DMS 273 treated with DMSO at 0.1 percent for 48 hours (cell line): Measurements from ENCODE around the gene GUCA1C.

Experiments used
- DNase-seq: peaks from one replicate; lab custom pipeline; 2025; lab: John Stamatoyannopoulos, UW

Gene GUCA1C

GRCh38 chr3:108907194-108907593, 46.5 kb downstream of the GUCA1C start:
- no peak for DNase-seq

- DNase-seq = no peak
These were observed 54.1 kb downstream of the GUCA1C start for GRCh38 chr3:108899530-108899929.

DNA sequence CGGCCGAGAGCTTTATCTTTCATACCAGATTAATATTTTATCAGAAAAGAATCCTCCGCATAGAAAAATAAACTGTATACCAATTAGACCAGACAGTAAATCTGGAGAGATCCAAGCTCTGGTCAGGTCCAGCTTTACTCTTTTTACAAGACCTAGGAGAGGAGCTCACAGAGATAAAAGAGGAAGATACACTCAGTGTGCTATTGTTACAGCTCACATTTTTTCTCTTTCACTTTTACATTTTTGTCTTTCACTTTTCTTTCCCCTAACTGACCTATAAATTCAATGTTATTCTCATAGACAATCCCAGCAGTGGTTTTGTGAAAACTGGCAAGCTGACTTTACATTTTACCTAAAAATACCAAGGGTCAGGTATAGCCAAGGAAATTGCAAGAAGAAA, 55.8 kb downstream of the GUCA1C start:
- no peak for DNase-seq

GRCh38 chr3:108894981-108895380, 58.7 kb downstream of the GUCA1C start:
- DNase-seq = no peak

DNA sequence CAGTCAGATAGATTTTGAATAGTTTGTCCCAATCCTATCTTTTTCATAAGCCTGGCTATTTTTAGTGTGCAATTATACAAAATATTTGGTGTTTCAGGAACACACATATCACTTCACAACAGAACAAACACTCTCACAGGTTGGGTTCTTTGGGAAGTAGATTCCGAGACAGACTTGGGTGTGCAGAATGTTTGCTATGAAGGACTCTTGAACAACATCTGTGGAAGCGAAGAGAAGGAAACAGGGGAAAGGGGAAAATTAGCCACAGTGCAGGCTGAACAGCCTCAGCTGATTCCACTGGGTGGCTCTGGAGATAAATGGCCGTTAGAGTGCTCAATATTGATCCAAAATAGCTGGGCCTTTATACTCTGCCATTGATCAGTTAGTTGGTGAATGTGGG, 61.8 kb downstream of the GUCA1C start:
- DNase-seq = no peak

DNA sequence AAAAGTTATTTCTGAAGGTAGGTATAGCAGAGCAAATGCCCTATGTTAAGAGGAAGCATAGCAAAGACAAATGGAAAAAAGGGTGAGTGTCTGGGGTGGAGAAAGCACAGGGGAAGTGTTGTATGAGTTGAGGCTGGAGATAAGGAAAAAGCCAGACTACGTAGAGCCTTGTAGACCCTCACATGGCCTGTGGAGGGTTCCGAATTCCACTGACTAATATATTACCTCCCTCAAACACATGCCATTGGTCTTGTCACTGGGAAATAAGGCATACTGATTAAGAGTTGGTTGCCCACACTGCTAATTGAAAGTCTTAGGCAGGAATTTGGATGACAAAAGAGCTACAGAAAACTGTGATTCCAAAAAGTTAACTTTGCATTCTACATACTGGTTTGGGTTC, 65.9 kb downstream of the GUCA1C start:
- DNase-seq = no peak

DNA sequence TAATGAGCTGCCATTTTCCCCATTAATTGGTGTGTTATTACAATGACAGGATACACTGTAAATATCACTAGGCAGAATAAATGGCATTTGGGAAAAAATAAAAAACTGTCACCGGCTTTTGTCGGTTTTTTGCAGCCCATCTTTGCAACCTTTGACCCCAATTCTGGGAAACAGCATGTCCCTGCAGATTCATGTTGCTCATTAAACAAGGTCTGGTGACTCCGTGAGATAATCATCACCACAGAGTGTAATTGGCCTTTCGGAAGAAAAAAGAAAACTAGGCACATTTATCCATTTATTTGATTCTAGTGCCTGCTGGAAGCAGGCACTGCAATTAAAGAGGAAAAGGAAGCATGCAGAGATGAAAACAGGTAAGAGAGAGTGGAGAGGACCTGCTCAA, 66.6 kb downstream of the GUCA1C start:
- DNase-seq = no peak

GRCh38 chr3:108883373-108883772, 70.3 kb downstream of the GUCA1C start:
- DNase-seq = no peak

- no peak for DNase-seq
These were observed 70.9 kb downstream of the GUCA1C start for GRCh38 chr3:108882762-108883161.

DNA sequence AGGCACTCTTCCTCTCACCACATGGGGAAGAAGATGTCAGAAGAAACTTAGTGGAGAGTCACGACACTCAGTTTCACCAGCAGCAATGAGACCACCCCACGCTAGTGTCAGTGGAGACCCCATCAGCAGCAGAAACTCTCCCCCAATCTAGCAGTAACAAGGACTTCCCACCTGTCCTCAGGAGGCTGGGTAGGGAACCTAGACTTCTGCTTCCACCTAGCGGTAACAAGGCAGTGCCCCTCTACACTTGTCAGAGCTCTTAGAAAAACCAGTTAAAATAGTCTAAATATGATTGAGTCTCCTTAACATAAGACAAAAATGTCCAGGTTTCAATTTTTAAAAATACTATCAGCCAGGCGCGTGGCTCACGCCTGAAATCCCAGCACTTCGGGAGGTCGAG, 73.8 kb downstream of the GUCA1C start:
- DNase-seq = no peak

DNA sequence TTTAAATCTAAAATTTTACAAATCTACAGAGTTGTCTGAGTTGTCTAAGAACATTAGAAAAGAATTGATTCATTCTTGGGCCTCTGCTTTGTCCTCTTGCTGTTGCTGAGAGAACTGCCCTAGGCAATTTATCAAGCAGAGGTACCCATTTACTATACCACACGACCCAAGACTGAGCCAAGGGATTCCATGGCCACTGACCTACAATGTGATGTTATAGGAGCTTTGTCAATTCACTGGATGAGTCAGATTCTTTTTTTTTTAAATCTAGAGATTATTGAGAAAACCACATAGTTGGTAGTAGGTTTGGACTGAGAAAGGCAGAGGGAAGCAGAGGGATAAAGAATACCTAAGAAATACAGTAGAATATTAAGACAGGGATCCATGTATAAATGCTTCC, 75.8 kb downstream of the GUCA1C start:
- DNase-seq = no peak

DNA sequence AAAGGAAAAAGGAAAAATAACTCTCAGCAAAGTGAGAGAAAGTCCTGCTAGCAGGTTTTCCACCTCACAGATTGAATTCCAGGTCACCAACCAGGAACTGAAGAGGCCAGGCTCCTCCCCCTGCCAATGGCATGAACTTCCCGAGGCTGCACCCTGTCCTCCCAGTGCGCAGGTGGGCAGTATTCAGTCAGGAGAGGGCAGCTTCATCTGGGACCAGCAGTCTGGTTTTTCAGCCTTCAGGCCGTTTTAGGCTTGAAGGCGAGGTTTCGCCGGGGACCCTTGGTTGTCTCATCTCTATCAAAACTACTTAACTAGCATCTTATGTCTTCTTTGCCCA, 89.9 kb downstream of the GUCA1C start:
- DNase-seq = no peak

DNA sequence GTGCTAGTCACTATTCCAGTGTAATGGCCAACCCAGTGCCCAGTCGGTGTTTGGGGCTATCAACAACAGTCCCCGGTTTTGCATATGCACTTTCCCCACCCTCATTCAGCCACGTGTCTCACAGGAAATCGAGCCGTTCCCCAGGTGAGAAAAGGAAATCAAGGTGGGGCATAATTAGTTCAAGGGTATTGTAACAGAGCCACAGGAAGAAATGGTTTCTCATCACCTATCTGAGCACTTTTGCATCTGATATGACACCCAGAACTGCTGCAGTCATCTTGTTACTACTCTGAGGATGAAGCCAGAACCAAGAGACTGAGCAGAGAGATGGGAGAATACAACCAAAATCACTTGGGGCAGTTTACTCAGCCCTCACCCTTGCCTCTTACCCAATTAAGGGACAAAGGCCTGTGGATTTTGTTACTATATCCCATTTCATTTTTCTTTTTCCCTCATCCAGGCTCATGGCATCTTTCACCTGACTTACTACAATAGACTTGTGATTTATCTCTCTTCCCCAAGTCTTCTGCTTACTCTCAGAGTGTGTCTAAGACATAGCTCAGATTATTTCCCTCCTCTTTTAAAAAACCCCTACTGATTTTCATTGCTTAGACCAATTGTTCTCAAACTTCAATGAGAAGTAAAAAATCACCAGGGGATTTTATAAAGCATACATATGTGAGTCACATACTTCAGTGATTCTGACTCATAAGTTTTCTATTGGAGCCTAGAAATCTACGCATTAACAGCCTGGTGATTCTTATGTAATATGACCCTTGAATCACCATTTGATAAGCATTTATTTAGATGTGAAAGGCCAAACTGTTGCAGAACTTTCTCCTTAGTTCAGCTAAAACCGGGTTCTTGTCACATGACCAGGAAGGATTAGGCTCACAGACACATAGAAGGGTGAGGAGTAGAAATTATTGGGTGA, 90.5 kb downstream of the GUCA1C start:
- no peak for DNase-seq

DNA sequence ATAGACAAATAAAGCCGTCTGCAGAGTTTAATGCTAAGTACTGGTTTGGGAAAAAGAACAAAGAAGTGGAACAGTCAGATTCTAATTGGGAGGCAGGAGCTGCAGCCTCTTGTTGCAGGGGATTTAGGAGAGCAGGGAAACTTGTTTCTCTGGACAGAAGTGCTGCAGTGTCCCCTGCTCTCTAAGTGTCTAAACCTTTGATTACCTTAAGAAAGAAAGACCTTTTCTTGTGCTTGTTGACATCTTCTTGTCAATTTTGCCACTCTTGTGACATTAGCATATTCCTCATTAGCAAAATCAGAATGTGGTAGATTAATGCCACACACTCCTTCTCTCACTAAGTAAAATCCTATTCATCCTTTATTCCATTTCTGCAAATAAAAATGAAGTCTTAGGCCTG, 92.3 kb downstream of the GUCA1C start:
- DNase-seq = no peak
